Ascending aorta (tissue), 2 donors: Measurements from ENCODE around the gene NR1D2. TPM values are rescaled to one million over a fixed set of nuclear protein-coding genes. Genes with fewer than 3 reads are reported as not detected.

Experiments
- DNase-seq, 2 donors: peaks; one replicate each; pipeline ENCODE4 v3.0.0-alpha.2; 2019; ENCODE audit warnings: low spot score in 2 of 2
- H3K27ac ChIP-seq, 2 donors: fragments of 200-600 bp; sonication (generic); one replicate each; pipeline ENCODE4 v1.5.1; 2016 to 2017; ENCODE audit warnings: mild to moderate bottlenecking in 1 of 2
- H3K27me3 ChIP-seq: fragments of 200-600 bp; sonication (generic); one replicate; pipeline ENCODE4 v1.5.1; 2017
- H3K36me3 ChIP-seq, 2 donors: fragments of 200-600 bp; sonication (generic); one replicate each; pipeline ENCODE4 v1.5.1; 2016
- H3K4me1 ChIP-seq, 2 donors: fragments of 200-600 bp; sonication (generic); one replicate each; pipeline ENCODE4 v1.5.1; 2016 to 2017; ENCODE audit warnings: mild to moderate bottlenecking in 1 of 2
- H3K4me3 ChIP-seq, 2 donors: fragments of 200-600 bp; sonication (generic); one replicate each; pipeline ENCODE4 v1.5.1; 2016 to 2017; ENCODE audit warnings: mild to moderate bottlenecking in 1 of 2
- H3K9me3 ChIP-seq, 2 donors: fragments of 200-600 bp; sonication (generic); one replicate each; pipeline ENCODE4 v1.5.1; 2016
- CTCF ChIP-seq, 3 experiments: fragments of 200-600 bp in 2 of 3; fragments of 450-650 bp in 1 of 3; sonication (generic) in 2 of 3; IDR thresholded peaks; one replicate each; pipeline ENCODE4 v1.5.1; 2016 to 2019; ENCODE audit warnings: antibody characterized with exemption in 3 of 3, mild to moderate bottlenecking in 1 of 3, moderate library complexity in 1 of 3
- intact Hi-C: fragments of 100-400 bp; cut with DNase I; formaldehyde crosslinking; loops from one replicate; pipeline ENCODE4 v1.15.1; 2023
- total RNA-seq: library from RNA; depleted of rRNA; stranded (reverse); fragments of >200 nt; gene quantifications from one replicate; pipeline ENCODE4 v1.1.0, GENCODE V29; 2016

Gene NR1D2
- total RNA-seq, 1 donor from 2014 or later = 6.5 TPM

GRCh38 chr3:23928524-23928923 is 16.6 kb upstream of the NR1D2 start:
- TF ChIP-seq CTCF (IDR thresholded peaks at IDR 0.05) = no peak
- no peak for DNase-seq
- H3K36me3 ChIP-seq = peaks cover 0 to 4% of the 10 kb centered on the region in 2 donors
- no peaks in the 10 kb centered on the region for H3K27me3 ChIP-seq
- H3K4me3 ChIP-seq = no peak overlapping the region
- intact Hi-C loops = no loop called here
- no peak overlapping the region for H3K27ac ChIP-seq
- H3K4me1 ChIP-seq = no peaks in the 10 kb centered on the region
- H3K9me3 ChIP-seq = no peaks in the 10 kb centered on the region

- intact Hi-C loops = no loop called here
- Histone ChIP-seq H3K27me3 (no peaks in the 10 kb centered on the region), H3K4me1 (no peaks in the 10 kb centered on the region), H3K9me3 (no peaks in the 10 kb centered on the region), H3K27ac (no peak overlapping the region), H3K36me3 (no peaks in the 10 kb centered on the region), H3K4me3 (no peak overlapping the region)
- no peak for TF ChIP-seq CTCF (IDR thresholded peaks at IDR 0.05)
- DNase-seq = no peak
These were observed 13.5 kb upstream of the NR1D2 start for GRCh38 chr3:23931597-23931996.

- DNase-seq = no peak
- Histone ChIP-seq H3K4me1 (no peaks in the 10 kb centered on the region), H3K27me3 (no peaks in the 10 kb centered on the region), H3K4me3 (no peak overlapping the region), H3K9me3 (no peaks in the 10 kb centered on the region), H3K36me3 (no peaks in the 10 kb centered on the region), H3K27ac (no peak overlapping the region)
- TF ChIP-seq CTCF (IDR thresholded peaks at IDR 0.05) = no peak
- intact Hi-C loops = no loop called here
These were observed 12.5 kb upstream of the NR1D2 start for GRCh38 chr3:23932571-23932970.

- no peaks in the 10 kb centered on the region for H3K36me3 ChIP-seq
- H3K4me3 ChIP-seq = no peak overlapping the region
- no peak overlapping the region for H3K27ac ChIP-seq
- DNase-seq = no peak
- no peaks in the 10 kb centered on the region for H3K4me1 ChIP-seq
- H3K27me3 ChIP-seq = no peaks in the 10 kb centered on the region
- no peak for TF ChIP-seq CTCF (IDR thresholded peaks at IDR 0.05)
- no peaks in the 10 kb centered on the region for H3K9me3 ChIP-seq
- intact Hi-C loops = no loop called here
These were observed 10.8 kb upstream of the NR1D2 start for GRCh38 chr3:23934253-23934652.

GRCh38 chr3:23937296-23937695 is 7.8 kb upstream of the NR1D2 start:
- intact Hi-C loops = no loop called here
- Histone ChIP-seq H3K4me1 (no peaks in the 10 kb centered on the region), H3K36me3 (no peaks in the 10 kb centered on the region), H3K9me3 (no peaks in the 10 kb centered on the region), H3K27ac (no peak overlapping the region), H3K4me3 (no peak overlapping the region), H3K27me3 (no peaks in the 10 kb centered on the region)
- TF ChIP-seq CTCF (IDR thresholded peaks at IDR 0.05) = no peak
- DNase-seq = no peak

- no peaks in the 10 kb centered on the region for H3K36me3 ChIP-seq
- no peaks in the 10 kb centered on the region for H3K27me3 ChIP-seq
- H3K9me3 ChIP-seq = no peaks in the 10 kb centered on the region
- no peak overlapping the region for H3K27ac ChIP-seq
- no peaks in the 10 kb centered on the region for H3K4me1 ChIP-seq
- TF ChIP-seq CTCF (IDR thresholded peaks at IDR 0.05) = no peak
- H3K4me3 ChIP-seq = no peak overlapping the region
- DNase-seq = no peak
- intact Hi-C loops = no loop called here
These were observed 6.4 kb upstream of the NR1D2 start for GRCh38 chr3:23938688-23939087.
